HG02852 (cell line): ENCODE results near the gene EXOSC3.
A peak's percentile ranks its signal among the peaks of the same experiment; 100 is the strongest.
"Not testable (repeated sequence)": the region's sequence is repeated elsewhere in the genome, so short reads cannot be mapped to it uniquely, and the experiment has no call there.

Experiments
- ATAC-seq: cut with Tn5 transposase; IDR thresholded peaks from one replicate; pipeline ENCODE4 v1.9.1; 2021; ENCODE audit warnings: mild to moderate bottlenecking, moderate library complexity; ENCODE audit not compliant: unreplicated experiment

The EXOSC3 gene

GRCh38 chr9:37776328-37776727 is 8.5 kb downstream of the EXOSC3 start:
- ATAC-seq, result no peak

- ATAC-seq, result no peak
Measured at GRCh38 chr9:37775216-37775919, 9.5 kb downstream of the EXOSC3 start.

- no peak for ATAC-seq
Measured at GRCh38 chr9:37769995-37770394, 14.9 kb downstream of the EXOSC3 start.

GRCh38 chr9:37769306-37769705 is 15.6 kb downstream of the EXOSC3 start:
- ATAC-seq, result no peak

- not testable (repeated sequence) for ATAC-seq
Measured at GRCh38 chr9:37765263-37765662, 19.6 kb downstream of the EXOSC3 start.

GRCh38 chr9:37761511-37761910 is 23.4 kb downstream of the EXOSC3 start:
- no peak for ATAC-seq

- no peak for ATAC-seq
Measured at GRCh38 chr9:37760416-37761161, 24.3 kb downstream of the EXOSC3 start.

GRCh38 chr9:37758747-37759146 is 26.1 kb downstream of the EXOSC3 start:
- no peak for ATAC-seq

- ATAC-seq, result peak; percentile 84
Measured at GRCh38 chr9:37753489-37754190, 31.2 kb downstream of the EXOSC3 start, which contains the start of gene TRMT10B. TRMT10B (plus strand) TSS chr9:37753805; CDS start chr9:37761932, 8,127 bp downstream.

GRCh38 chr9:37752642-37753488 is 32.0 kb downstream of the EXOSC3 start:
- no peak for ATAC-seq

GRCh38 chr9:37752112-37752511 is 32.8 kb downstream of the EXOSC3 start:
- ATAC-seq, result not testable (repeated sequence)

GRCh38 chr9:37751704-37752103 is 33.2 kb downstream of the EXOSC3 start:
- not testable (repeated sequence) for ATAC-seq

- ATAC-seq, result no peak
Measured at GRCh38 chr9:37751186-37751585, 33.7 kb downstream of the EXOSC3 start.

GRCh38 chr9:37749129-37749528 is 35.7 kb downstream of the EXOSC3 start:
- no peak for ATAC-seq

- ATAC-seq, result peak; percentile 85
Measured at GRCh38 chr9:37747271-37747753, 37.6 kb downstream of the EXOSC3 start.

- no peak for ATAC-seq
Measured at GRCh38 chr9:37746448-37747270, 38.2 kb downstream of the EXOSC3 start.

GRCh38 chr9:37745970-37746369 is 38.9 kb downstream of the EXOSC3 start:
- no peak for ATAC-seq

- no peak for ATAC-seq
Measured at GRCh38 chr9:37740631-37741328, 44.1 kb downstream of the EXOSC3 start.

- ATAC-seq, result no peak
Measured at GRCh38 chr9:37740128-37740527, 44.7 kb downstream of the EXOSC3 start.
